Fibroblast of upper back skin (primary cell): ENCODE results near the gene SLC25A5.
"Not testable (repeated sequence)": the region's sequence is repeated elsewhere in the genome, so short reads cannot be mapped to it uniquely, and the experiment has no call there.

Source experiments
- DNase-seq: peaks from one replicate; pipeline ENCODE4 v3.0.0-alpha.2; 2013

SLC25A5 gene

GRCh38 chrX:119478504-119478903, 10.3 kb downstream of the SLC25A5 start:
- DNase-seq = no peak

- DNase-seq = no peak
Observed at GRCh38 chrX:119479845-119480244, 11.6 kb downstream of the SLC25A5 start.

- DNase-seq = no peak
Observed at GRCh38 chrX:119481323-119481801, 13.1 kb downstream of the SLC25A5 start.

- DNase-seq = no peak
Observed at GRCh38 chrX:119482041-119482440, 13.8 kb downstream of the SLC25A5 start.

- DNase-seq = peak; percentile 33
Observed at GRCh38 chrX:119482481-119483480, 14.5 kb downstream of the SLC25A5 start.

- no peak for DNase-seq
Observed at GRCh38 chrX:119486745-119487144, 18.5 kb downstream of the SLC25A5 start.

GRCh38 chrX:119487766-119488165, 19.5 kb downstream of the SLC25A5 start:
- not testable (repeated sequence) for DNase-seq

- peak; percentile 57 for DNase-seq
Observed at GRCh38 chrX:119488749-119489148, 20.5 kb downstream of the SLC25A5 start.

GRCh38 chrX:119489212-119490074, 21.2 kb downstream of the SLC25A5 start:
- no peak for DNase-seq

- no peak for DNase-seq
Observed at GRCh38 chrX:119492463-119492862, 24.2 kb downstream of the SLC25A5 start.

- DNase-seq = not testable (repeated sequence)
Observed at GRCh38 chrX:119493851-119494495, 25.7 kb downstream of the SLC25A5 start.

GRCh38 chrX:119495734-119496726, 27.8 kb downstream of the SLC25A5 start:
- DNase-seq = no peak

GRCh38 chrX:119497185-119497584, 28.9 kb downstream of the SLC25A5 start:
- DNase-seq = no peak

GRCh38 chrX:119500061-119500800, 32.0 kb downstream of the SLC25A5 start:
- no peak for DNase-seq

- no peak for DNase-seq
Observed at GRCh38 chrX:119501511-119502148, 33.4 kb downstream of the SLC25A5 start.

- peak; percentile 67 for DNase-seq
Observed at GRCh38 chrX:119502727-119503483, 34.7 kb downstream of the SLC25A5 start.

- peak; percentile 93 for DNase-seq
Observed at GRCh38 chrX:119503484-119503861, 35.2 kb downstream of the SLC25A5 start.

- not testable (repeated sequence) for DNase-seq
Observed at GRCh38 chrX:119505145-119505544, 36.9 kb downstream of the SLC25A5 start.

GRCh38 chrX:119505945-119506344, 37.7 kb downstream of the SLC25A5 start:
- DNase-seq = no peak
